ENCODE measurements around the gene IRS1.
"Not testable (repeated sequence)": the region's sequence is repeated elsewhere in the genome, so short reads cannot be mapped to it uniquely, and the experiment has no call there.

The IRS1 gene, protein sequence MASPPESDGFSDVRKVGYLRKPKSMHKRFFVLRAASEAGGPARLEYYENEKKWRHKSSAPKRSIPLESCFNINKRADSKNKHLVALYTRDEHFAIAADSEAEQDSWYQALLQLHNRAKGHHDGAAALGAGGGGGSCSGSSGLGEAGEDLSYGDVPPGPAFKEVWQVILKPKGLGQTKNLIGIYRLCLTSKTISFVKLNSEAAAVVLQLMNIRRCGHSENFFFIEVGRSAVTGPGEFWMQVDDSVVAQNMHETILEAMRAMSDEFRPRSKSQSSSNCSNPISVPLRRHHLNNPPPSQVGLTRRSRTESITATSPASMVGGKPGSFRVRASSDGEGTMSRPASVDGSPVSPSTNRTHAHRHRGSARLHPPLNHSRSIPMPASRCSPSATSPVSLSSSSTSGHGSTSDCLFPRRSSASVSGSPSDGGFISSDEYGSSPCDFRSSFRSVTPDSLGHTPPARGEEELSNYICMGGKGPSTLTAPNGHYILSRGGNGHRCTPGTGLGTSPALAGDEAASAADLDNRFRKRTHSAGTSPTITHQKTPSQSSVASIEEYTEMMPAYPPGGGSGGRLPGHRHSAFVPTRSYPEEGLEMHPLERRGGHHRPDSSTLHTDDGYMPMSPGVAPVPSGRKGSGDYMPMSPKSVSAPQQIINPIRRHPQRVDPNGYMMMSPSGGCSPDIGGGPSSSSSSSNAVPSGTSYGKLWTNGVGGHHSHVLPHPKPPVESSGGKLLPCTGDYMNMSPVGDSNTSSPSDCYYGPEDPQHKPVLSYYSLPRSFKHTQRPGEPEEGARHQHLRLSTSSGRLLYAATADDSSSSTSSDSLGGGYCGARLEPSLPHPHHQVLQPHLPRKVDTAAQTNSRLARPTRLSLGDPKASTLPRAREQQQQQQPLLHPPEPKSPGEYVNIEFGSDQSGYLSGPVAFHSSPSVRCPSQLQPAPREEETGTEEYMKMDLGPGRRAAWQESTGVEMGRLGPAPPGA (N-terminal part only)

DNA sequence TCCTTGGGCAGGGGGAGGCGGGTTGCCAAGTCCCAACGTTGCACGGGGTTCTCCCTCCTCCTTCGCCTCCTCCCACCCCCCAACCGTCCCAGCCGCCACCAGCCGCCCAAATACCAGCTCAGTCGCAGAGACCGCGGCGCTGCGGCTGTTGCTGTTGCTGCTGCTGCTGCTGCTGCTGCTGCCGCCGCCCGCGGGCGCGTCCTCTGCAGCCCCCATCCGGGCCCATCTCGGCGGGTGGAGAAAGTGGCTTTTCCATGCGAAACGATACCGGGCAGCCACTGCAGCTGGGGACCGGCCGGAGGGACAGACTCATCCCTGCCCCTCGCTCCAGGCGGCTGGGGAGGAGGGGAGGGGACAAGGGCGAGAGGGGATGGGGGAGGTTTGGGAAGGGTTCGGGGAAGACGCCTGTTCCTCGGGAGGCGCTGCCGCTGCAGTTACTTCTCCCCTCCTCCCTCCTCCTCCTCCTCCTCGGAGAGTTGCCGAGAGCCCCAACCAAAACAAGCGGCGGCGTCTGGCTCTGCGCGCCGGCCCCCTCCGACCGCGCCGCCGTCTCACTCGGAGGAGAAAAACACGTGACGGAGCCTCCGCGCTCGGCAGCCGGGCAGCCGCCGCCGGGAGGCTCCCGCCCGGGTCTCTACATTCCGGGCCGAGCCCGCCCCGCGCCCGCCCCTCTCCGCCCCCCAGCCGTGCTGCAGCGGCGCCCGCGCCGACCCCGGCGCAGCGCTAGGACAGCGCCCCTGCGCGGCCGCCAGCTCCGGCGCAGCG is at the start of gene IRS1:
TSS of gene IRS1 (minus strand) at position 610 of the 765 bp plus-strand sequence. CDS start 1,082 bp downstream, outside the sequence.
- DNase-seq (ENCODE audit: extremely low read depth in 1 of 2, low read depth in 1 of 2): peak in 1 of 2 donors; percentile 26

DNA sequence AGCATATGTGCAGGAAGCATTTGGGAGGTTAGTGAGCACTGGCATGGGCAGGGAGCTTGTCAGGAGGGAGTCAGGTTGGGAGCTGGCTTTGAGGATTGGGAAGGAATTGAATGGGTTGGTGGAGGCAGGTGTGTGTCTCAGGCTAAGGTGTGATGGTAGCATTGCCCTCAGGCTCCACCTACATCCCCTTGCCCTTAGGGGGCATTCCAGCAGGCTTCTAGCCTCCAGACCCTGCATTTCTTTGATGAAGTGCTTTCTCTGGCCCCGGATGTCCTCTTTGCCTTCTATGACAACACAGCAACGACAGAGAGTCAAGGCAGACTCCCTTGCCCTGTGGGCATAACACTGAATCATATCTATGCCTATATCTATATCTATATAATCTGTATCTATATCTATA is 49.7 kb upstream of the IRS1 start:
- DNase-seq (ENCODE audit: extremely low read depth in 1 of 2, low read depth in 1 of 2): no peak

DNA sequence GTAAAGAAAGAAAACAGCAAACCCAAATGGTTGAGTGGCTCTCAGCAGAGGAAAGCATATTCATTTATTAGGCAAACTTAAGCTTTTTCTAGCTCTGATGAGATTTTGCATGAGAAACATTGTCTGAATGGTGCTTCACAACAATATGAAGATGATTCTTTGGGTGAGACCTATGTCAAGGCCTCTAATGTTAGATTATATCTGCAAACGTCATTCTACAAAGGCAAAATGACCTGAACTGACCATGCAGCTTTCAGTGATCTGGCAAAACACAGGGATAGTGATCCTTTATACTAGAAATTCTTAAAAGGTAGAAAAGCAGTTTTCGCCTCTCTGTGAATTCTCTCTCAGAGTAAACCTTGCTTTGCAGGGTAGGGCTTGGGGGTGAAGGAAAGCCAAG is 47.9 kb upstream of the IRS1 start:
- DNase-seq (ENCODE audit: extremely low read depth in 1 of 2, low read depth in 1 of 2): no peak

DNA sequence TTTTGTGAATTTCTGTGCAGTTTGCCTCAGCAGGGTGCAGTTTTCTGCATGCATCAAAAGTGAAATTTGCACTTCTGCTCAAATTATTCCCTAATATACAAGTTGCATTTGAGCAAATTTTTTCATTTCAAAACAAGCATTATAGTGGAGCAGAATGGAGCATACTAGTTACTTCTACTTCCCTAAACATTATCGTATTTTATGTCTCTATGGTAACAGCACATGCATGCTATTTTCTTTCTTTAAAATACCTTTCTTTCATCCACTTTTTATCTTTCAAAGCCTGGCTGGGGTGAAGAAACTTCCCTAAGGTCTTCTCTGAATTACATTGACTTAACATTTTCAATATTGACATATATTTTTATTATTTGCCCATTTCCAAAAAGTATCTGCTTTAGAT is 47.5 kb upstream of the IRS1 start:
- no peak for DNase-seq (ENCODE audit: extremely low read depth in 1 of 2, low read depth in 1 of 2)

DNA sequence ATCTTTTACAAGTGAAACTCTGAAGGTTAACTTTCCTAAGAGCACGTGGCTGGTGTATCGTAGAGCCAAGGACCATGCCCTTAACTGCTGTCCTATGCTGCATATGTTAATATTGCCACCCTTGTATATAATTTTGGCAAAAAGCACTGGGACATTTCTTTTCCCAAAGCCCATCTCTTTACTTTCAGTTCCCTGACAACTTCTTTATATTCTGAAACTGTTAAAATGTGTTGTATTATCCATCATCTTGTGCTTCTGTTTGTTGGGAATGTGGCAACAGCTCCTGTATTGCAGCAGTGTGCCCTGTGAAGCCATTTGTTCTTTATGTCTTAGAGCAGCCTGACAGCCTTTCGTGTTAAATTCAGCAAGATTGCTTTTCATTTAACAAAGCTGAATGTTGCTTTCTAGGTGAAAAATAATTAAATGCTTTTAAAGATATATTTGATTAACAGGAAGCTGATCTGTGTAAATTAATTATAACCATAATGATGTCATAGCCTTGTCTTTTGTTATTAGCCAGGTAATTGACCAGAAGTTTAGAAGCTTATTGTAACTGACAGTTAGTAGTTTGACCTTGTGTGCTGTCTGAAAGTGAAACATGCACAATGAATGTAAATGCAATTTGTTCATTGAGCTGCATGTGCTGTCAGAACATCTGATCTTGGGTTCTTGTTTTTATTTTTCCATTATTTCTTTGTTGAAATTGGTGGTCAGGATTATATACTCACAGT is 45.9 kb upstream of the IRS1 start:
- no peak for DNase-seq (ENCODE audit: extremely low read depth in 1 of 2, low read depth in 1 of 2)

DNA sequence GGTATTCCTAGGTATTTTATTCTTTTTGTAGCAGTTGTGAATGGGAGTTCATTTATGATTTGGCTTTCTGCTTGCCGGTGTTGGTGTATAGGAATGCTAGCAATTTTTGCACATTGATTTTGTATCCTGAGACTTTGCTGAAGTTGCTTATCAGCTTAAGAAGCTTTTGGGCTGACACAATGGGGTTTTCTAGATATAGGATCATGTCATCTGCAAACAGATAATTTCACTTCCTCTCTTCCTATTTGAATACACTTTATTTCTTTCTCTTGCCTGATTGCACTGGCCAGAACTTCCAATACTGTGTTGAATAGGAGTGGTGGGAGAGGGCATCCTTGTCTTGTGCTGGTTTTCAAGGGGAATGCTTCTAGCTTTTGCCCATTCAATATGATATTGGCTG is 43.4 kb upstream of the IRS1 start:
- not testable (repeated sequence) for DNase-seq (ENCODE audit: extremely low read depth in 1 of 2, low read depth in 1 of 2)

DNA sequence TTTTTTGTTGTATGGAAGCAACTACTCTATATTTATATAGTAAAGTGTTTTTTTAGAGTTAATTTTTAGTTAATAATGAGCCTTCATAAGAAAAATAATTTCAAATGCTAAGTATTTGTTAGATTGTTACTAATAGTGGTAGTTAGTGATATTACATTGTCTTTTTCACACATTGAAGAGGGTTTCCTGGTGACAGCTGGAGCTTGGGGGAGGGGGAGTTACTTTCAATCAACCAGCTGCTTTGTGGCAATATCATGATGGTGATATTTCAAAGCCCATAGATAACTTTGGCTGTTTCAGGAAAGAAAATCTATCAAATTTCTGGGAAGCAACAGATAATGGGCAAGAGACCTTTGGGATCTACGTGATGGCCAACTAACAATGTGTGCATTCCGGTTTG is 40.3 kb upstream of the IRS1 start:
- no peak for DNase-seq (ENCODE audit: extremely low read depth in 1 of 2, low read depth in 1 of 2)

DNA sequence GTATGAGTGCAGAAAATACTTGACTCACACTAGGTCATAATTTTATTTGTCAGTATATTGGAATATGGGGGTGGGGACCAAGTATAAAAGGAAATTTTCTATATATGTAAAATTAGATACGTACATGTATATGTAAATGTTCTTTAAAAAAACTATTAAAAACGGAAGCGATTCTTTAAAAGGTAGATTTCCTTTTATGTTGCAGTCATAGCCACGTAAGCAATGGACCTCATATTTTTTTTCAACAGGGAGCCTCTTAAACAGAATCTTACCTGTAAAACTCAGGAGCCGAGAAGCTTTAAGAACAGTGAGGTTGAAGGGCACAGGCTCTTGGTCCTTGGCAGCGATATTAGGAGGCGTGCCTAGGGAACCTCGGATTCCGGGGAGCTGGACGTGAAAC is 39.5 kb upstream of the IRS1 start:
- DNase-seq (ENCODE audit: extremely low read depth in 1 of 2, low read depth in 1 of 2): no peak

DNA sequence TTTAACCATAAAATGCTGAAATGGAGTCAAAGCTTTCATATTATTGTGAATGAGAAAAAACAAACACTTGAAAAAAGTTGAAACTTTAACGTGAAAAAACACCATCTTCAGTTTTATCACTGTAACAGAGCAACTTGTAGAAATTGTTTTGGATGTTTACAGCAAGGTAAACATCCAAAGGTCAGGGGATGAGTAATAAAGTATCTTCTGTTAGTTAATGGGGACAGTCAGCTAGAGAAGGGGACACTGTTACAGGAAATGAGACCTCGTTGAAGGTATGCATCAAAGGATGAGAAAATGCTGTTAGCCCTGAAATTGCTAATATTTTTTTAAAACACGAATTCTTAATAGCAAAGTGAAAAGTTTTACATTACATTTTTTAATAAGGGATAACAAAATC is 39.1 kb upstream of the IRS1 start:
- DNase-seq (ENCODE audit: extremely low read depth in 1 of 2, low read depth in 1 of 2): no peak

DNA sequence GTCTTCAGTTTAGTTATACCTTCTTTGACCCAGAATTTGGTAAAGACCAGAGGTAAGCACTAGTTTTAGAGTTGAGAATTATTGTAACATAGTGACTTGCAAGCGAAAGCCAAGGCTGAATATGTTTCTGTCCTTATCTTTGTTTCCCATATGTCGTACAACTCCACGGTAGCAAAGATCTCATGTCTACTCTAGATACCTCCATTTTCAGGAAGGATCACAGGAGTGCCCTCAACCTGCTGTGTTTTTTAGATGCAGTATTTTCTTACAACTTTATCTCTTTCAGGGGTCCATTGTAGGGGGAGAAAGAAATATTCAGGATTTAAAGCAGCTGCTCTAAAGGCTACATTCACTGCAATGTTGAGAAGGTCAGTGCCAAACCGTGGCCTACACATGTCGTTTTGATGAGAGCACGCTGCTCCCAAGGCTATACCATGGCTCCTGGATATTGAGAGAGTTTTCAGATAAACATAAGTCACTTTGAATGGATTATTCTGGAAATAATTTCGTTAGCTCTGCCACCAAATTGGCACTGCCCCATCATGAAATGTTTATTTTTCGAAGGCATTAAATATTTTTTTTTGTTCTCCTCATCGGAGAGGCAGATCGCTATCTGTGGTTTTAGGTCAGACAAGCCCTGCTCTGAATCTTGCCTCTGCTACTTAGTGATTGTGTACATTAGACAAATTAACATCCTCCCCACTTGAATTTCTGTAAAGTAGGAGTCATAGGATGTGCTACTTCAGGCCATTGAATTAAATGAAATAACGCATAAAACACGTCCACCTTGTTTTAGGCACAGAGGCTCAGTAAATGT is 38.4 kb upstream of the IRS1 start:
- DNase-seq (ENCODE audit: extremely low read depth in 1 of 2, low read depth in 1 of 2): no peak

DNA sequence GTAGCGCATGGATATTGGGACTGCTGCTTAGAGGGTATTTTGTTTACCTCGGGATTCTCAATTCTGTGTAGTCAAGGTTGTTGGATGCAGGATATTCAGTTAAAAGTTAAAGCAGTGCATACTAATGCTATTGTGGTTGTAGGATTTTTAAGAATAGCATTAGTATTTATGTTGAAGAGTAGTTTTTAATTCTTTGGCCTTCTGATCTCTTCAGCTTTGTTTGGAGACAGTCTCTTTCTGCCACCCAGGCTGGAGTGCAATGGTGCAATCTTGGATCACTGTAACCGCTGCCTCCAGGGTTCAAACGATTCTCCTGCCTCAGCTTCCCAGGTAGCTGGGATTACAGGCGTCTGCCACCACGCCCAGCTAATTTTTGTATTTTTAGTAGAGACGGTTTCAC is 37.7 kb upstream of the IRS1 start:
- DNase-seq (ENCODE audit: extremely low read depth in 1 of 2, low read depth in 1 of 2): no peak

DNA sequence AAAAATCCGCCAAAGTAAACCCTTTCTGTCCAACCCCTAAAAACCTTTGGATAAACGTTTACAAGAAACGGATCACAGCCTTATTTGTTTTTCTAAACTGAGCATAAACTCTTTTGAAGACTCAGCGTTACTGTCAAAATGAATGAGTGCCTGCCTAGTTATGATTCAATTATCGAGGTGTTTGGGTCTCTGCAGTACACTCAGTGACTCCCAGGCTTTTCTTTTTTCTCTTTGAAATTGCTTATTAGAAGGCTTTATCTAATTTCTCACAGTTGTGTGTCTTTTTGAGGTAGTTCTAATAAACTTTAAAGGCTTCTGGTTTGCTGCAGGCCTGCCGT is 36.9 kb upstream of the IRS1 start:
- no peak for DNase-seq (ENCODE audit: extremely low read depth in 1 of 2, low read depth in 1 of 2)

DNA sequence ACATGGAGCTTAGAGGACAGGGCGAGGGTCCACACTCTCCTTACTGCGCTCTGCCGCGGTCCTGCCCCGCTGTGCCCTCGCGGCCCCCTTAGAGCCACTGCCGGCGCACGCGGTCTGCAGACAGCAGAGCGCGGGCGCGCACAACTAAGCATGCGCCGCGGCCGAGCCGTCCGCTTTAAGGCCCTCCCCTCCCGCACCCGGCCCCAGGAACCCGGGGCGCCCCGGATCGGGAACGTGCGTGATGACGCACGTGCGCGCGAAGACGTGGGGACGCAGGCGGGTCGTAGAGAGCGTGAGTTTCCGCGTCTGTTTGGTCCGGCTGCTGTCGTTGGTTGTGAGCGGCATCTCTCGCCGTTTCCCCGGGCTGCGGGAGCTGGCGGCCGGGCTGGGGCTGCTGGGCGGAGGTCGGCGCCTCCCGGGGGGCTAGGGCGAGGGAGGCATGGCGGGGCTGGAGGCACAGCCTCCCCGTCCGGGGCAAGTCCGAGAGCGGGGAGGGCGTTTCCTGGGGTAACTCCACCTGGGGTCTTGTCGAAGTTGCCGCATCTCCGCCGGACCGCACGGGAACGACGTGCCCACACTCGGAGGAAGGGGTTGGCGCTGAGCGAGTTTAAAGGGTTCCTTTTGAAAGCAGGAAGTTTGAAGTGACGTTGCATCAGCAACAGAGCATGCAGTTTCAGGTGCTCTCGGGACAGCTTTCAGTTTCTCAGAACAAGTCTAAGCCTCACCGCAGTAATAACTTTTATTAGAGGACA is 36.4 kb upstream of the IRS1 start, which contains the start of gene RHBDD1:
TSS of gene RHBDD1 (plus strand) at position 259 of the 752 bp plus-strand sequence. CDS start 28,640 bp downstream, outside the sequence.
- peak; percentile 69 to 91 for DNase-seq (ENCODE audit: extremely low read depth in 1 of 2, low read depth in 1 of 2)

DNA sequence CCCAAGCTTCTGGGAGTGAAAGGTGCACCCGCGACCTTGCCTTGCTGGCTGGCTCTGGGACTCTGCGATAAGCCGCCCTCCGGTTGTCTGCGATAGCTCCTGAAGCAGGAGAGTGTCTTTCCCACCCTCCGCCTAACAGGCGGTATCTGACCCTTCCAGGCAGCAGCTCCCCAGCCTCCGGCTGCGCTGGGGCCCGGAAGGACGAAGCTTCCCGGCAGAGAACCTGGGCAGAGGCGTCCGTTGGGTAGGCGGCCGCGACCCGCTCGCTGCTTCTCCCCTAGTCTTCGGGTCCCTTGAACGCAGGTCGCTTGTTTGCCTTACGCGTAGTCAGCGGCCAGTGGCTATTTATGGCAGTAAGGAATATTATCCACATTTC is 35.8 kb upstream of the IRS1 start:
- no peak for DNase-seq (ENCODE audit: extremely low read depth in 1 of 2, low read depth in 1 of 2)

DNA sequence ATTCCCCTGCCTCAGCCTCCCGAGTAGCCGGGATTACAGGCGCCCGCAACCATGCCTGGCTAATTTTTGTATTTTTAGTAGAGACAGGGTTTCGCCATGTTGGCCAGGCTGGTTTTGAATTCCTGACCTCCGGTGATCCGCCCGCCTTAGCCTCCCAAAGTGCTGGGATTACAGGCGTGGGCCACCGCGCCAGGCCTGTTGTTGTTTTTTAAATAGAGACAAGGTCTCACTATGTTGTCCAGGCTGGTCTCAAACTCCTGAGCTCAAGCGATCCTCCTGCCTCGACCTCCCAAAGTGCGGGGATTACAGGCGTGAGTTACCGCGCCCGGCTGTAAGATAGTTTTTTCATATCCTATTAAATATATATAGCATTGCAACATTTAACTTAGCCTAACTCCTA is 35.3 kb upstream of the IRS1 start:
- DNase-seq (ENCODE audit: extremely low read depth in 1 of 2, low read depth in 1 of 2): not testable (repeated sequence)

DNA sequence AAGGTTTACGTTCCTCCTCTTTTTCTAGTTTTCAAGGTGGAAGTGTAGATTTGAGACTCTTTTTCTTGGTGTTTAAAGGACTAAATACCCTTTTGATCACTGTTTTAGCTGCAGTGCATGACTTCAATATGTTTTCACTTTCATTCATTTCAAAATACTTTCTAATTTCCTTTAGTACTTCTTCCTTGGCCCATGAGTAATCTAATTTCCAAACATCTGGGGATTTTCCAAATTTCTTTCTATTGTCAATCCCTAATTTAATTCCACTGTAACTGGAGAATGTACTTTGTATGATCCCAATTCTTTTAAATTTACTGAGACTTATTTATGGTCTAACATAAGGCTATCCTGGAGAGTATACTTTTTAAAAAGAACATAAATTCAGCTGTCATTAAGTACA is 32.4 kb upstream of the IRS1 start:
- DNase-seq (ENCODE audit: extremely low read depth in 1 of 2, low read depth in 1 of 2): no peak

DNA sequence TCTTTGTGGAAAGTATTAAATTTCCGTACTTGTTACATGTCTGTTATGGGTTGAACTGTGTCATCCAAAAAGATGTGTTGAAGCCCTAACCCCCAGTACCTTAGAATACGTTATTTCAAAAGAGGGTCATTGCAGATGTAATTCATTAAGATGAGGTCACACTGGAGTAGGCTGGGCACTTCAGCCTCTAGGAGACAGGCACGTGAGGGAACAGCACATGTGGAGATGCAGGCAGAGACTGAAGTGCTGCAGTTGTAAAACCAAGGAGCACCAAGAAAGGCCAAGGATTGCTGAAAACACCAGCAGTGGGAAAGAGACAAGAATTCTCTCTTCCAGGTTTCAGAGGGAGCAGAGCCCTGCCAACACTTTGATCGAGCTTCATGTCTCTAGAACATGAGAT is 31.6 kb upstream of the IRS1 start:
- DNase-seq (ENCODE audit: extremely low read depth in 1 of 2, low read depth in 1 of 2): no peak

DNA sequence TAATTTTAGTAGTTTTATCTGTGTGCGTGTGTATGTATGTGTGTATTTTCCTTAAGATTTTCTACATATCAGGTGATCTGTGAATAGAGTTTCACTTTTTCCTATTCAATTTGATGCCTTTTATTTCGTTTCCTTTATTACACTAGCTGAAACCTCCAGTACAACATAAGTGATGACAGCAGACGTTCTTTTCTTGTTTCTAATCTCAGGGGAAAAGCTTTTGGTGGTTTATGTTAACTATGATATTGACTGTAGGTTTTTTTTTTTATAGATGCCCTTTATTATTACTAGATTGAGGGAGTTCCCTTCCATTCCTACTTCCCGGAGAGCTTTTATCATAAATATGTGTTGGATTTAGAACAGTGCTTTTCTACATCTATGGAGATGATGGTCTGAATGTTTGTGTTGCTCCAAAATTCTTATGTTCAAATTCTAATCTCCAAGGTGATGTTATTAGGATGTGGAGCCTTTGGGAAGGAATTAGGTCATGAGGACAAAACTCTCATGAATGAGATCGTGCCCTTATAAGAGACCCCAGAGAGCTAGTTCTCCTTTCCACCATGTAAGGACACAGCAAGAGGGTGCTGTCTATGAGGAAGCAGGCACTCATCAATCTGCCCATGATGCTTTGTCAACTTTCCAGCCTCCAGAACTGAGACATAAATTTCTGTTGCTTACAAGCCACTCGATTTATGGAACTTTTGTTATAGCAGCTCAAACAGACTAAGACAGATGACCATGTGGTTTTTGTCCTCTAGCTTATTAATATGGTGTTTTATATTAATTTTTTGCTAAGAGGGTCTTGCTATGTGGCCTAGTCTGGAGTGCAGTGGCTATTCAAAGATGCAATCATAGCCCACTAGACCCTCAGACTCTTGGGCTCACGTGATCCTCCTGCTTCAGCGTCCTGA is 30.4 kb upstream of the IRS1 start:
- DNase-seq (ENCODE audit: extremely low read depth in 1 of 2, low read depth in 1 of 2): no peak
